HG02885 (cell line): ENCODE results near the gene PODNL1.
"Not testable (repeated sequence)": the region's sequence is repeated elsewhere in the genome, so short reads cannot be mapped to it uniquely, and the experiment has no call there.

Source experiments
- ATAC-seq: cut with Tn5 transposase; IDR thresholded peaks from one replicate; pipeline ENCODE4 v1.9.1; 2021; ENCODE audit warnings: mild to moderate bottlenecking; ENCODE audit not compliant: unreplicated experiment, poor library complexity

Gene PODNL1

DNA sequence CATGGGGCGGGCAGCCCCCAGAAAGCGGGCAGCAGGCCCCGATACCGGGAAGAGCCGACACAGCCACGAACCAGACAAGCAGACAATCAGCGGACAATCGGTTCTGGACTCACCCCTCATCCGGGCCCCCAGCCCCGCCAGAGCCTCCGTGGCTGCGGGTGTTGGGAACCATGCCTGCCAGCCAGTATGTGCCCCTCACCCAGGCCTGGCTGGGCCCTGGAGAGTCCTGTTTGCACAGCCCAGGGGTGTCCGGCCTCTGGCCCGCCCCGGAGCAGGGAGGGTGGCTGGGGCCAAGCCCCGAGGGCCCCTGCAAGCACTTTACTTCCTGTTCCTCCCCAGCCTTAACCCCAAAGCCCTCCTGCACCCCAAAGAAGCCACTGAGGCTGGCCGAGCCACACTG is 7.8 kb downstream of the PODNL1 start:
- ATAC-seq: no peak

DNA sequence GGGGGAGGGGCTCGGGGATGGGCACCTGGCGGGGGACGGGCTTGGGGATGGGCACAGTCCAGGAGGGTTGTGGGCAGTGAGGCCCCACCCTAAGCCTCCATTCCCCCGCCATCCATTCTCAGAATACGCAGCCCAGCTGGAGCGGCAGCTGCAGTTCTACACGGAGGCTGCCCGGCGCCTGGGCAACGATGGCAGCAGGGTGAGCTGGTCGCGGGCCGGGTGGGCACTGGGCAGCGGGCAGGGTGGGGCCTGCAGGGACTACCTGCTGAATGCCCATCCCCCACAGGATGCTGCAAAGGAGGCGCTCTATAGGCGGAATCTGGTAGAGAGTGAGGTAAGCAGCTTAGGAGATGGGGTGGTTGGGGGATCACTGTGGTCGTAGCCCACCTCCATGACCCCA is 8.3 kb downstream of the PODNL1 start:
- ATAC-seq: no peak

DNA sequence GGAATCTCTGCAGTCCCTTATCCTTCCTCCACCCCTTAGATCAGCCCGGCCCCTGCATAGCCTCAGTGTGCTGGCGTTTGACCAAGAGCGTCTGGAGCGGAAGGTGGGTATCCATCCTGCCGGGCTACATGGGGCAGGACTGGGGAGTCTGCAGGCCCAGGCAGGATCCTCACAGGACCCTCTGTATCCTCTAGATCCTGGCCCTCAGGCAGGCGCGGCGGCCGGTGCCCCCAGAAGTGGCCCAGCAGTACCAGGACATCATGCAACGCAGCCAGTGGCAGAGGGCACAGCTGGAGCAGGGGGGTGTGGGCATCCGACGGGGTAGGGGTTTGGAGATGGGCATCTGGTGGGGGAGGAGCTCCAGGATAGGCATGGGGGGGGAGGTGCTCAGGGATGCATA is 8.9 kb downstream of the PODNL1 start:
- no peak for ATAC-seq

DNA sequence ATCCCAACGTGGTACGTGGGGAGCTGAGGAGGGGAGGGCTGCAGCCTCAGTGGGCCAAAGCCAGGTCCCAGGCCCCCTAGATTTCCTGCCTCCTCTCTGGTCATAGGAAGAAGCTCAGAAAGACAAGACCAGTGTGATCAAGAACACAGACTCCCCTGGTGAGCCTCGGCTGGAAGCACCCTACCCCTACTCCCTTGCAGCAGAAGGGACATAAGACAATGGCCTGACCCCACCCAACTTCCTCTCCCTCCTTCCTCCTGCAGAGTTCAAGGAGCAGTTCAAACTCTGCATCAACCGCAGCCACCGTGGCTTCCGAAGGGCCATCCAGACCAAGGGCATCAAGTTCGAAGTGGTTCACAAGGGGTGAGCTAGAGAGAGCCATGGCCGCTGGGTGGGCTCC is 11.5 kb downstream of the PODNL1 start:
- ATAC-seq: no peak

DNA sequence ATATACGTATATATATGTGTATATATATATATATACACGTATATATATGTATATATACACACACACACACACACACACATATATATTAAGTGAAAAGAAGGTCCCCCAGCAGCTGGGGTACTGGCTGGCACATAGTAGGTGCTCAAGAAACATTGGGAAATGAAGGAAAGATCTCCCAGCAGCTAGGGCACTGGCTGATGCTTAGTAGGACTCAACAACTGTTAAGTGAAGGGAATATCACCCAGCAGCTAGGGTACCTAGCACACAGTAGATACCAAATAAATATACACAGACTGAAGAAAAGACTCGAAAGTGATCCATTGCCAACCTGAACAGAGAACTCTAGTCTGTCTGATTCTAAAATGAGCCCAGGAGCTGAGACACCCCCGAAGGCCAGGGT is 12.2 kb downstream of the PODNL1 start:
- no peak for ATAC-seq

DNA sequence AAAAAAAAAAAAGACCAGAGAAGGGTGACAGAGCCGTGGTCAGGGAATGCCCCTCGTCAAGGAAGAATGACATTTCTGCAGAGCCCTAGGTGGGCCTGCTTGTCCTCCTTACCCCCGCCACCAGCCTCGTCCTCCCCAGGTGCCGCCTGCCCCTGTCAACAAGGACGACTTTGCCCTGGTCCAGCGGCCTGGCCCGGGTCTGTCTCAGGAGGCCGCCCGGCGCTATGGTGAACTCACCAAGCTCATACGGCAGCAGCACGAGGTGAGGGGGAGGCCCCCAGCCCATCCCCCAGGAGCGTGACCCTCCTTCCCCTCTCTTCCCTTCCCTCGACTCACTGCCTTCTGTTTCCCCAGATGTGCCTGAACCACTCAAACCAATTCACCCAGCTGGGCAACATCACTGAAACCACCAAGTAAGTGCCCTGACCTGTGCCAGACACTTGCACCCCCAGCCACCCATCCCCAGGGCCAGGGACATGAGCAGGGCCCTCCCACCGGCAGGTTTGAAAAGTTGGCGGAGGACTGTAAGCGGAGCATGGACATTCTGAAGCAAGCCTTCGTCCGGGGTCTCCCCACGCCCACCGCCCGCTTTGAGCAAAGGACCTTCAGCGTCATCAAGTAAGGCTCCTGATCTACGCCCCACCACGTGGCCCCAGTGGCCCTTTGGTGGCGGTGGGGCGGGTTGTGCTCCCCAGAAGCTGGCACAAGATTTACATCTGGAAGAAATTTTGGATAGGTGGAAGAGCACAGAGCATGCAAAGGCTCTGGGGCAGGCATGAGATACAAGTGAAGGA is 14.8 kb downstream of the PODNL1 start:
- ATAC-seq: no peak

DNA sequence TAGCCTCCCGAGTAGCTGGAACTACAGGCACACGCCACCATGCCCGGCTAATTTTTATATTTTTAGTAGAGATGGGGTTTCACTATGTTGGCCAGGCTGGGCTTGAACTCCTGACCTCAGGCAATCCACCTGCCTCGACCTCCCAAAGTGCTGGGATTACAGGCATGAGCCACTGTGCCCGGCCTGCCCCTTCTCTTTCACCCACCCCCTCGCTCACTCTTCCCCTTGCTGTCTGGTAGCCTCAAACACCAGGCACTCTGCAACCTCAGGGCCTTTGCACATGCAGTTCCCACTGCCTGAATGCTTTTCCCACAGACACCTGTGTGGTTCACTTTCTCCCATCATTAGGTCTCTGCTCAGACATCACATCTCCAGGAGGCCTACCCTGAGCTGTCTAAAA is 16.1 kb downstream of the PODNL1 start:
- ATAC-seq: not testable (repeated sequence)

DNA sequence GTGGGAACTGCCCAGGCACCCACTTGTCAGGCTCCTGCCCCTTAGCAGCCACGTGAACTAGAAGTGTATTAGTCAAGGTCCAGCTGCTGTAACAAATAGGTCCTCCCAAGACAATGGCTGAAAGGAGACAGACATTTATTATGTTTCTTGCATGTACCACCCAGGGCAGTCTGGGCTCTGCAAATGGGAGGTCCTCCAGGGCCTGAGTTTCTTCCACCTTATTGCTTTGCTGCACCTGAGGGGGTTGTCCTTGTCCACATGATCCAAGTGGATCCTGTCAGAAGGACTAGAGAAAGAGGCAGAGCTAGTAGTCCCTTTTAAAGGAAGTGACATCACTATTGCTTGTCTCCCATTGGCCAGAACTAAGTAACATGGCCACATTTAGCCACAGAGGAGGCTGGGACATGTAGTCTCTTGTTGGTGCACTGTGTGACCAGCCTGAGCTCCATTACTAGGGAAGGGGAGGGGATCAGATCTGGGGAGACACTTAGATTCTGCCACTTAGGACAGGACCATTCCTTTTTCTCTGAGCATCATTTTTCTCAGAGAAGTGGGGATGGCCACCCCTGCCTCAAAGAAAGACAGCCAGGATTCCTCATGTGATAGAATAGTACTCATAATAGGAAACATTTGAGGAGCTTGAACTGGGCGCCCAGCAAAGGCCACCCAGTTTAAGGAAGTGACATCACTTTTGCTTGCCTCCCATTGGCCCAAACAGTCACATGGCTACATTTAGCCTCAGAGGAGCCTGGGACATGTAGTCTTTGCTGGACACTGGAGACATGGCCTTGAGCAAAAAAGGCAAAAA is 17.1 kb downstream of the PODNL1 start:
- no peak for ATAC-seq

DNA sequence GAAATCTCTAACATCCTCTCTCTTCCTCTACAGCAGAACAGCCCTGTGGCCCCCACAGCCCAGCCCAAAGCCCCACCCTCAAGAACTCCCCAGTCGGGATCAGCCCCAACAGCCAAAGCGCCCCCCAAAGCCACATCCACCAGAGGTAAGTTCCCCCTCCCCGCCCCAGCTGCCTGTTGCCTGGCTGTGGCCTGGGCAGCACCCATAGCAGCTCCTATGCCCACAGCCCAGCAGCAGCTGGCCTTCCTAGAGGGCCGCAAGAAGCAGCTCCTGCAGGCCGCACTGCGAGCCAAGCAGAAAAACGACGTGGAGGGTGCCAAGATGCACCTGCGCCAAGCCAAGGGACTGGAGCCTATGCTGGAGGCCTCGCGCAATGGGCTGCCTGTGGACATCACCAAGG is 17.7 kb downstream of the PODNL1 start:
- no peak for ATAC-seq

DNA sequence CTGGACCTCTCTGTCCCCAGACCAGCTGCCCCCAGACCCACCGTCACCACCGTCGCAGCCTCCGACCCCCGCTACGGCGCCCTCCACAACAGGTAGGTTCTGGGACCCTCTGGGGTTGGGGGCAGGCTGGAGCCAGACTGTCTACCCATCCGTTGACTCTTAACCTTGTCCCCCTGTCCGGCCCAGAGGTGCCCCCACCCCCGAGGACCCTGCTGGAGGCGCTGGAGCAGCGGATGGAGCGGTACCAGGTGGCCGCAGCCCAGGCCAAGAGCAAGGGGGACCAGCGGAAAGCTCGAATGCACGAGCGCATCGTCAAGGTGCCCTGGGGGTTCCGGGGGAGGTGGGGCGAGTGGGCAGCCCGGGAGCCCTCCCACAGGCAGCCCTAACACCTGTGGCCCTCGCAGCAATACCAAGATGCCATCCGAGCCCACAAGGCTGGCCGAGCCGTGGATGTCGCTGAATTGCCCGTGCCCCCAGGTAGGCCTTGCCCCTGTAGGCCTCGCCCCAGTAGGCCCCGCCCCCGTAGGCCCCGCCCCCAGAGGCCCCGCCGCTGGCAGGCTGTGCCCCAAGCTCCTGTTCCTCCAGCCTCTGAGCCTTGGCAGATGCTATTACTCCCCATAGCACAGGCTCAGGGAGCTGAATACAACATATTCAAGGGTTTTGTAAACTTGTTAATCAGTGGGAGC is 19.3 kb downstream of the PODNL1 start:
- ATAC-seq: no peak

DNA sequence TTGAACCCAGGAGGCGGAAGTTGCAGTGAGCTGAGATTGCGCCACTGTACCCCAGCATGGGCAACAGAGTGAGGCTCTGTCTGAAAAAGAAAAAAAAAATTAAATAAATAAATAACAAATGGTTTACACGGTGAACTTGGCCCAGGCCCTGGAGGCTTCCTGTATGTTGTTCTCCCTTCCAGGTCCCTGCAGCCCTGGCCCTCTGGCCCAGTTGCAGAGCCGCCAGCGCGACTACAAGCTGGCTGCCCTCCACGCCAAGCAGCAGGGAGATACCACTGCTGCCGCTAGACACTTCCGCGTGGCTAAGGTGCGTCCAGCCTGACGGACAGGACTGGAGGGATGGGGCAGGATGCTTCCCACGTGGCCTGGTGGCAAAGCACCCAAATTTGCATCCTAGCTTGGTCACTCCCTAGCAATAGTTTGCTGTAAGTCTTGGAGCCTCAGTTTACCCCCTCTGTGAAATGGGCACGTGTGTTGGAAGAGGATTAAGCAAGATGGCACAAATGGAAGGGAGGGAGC is 20.3 kb downstream of the PODNL1 start:
- no peak for ATAC-seq

DNA sequence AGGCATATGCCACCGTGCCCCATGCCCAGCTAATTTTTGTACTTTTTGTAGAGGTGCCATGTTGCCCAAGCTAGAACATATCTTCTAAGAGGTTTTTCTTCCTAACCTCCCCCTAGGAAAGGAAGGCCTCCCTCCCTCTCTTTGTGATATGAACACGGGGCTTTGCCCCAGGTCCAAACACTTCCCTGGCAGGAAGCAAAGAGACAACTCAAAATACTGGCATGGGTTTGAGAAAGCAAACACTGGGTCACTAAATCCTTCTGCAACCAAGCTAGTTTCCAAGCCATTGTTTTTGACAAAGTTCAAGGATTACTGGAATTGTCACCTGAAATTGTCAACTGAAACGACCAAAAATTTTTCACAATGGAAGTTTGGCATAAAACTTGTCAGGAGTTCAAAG is 23.4 kb downstream of the PODNL1 start:
- no peak for ATAC-seq

DNA sequence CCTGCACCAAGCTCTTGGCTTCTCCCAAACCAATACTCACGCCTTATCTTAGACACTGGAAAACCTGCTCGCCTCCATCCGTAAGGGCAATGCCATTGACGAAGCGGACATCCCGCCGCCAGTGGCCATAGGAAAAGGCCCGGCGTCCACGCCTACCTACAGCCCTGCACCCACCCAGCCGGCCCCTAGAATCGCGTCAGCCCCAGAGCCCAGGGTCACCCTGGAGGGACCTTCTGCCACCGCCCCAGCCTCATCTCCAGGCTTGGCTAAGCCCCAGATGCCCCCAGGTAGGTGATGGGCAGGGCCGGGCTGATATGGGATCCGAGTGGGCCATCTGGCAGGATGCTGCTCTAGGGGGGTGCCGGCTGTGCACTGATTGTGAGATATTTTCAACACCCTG is 24.9 kb downstream of the PODNL1 start:
- no peak for ATAC-seq

DNA sequence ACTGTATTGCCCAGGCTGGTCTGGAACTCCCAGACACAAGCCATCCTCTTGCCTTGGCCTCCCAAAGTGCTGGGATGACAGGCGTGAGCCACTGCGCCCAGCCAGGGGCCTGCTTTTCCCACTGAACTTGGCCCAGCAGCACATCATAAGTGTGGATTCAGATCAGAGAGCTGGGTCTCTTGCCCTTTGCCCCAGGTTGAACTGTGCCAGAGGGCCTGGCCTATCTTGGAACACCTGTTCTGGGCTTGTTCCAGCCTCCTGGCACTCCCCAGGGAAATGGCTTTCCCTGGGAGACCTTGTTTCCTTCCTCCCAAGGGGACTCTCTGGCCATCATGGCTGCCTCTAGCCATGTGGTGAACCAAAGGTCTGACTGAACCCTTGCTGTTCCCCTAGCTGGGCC is 28.8 kb downstream of the PODNL1 start:
- no peak for ATAC-seq

DNA sequence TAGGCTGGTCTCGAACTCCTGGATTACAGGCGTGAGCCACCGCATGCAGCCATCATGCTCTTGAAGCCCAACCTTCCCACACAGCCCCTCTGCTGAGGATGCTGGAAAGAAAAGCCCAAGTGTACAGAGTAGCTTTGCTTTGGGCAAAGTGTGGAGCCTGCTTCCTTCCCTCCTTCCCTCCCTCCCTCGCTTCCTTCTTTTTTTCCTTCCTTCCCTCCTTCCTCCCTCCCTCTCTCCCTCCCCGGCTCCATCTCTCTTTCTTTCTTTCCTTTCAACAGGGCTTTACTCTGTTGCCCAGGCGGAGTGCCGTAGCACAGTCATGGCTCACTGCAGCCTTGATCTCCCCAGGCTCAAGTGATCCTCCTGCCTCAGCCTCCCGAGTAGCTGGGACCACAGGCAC is 29.5 kb downstream of the PODNL1 start:
- no peak for ATAC-seq

DNA sequence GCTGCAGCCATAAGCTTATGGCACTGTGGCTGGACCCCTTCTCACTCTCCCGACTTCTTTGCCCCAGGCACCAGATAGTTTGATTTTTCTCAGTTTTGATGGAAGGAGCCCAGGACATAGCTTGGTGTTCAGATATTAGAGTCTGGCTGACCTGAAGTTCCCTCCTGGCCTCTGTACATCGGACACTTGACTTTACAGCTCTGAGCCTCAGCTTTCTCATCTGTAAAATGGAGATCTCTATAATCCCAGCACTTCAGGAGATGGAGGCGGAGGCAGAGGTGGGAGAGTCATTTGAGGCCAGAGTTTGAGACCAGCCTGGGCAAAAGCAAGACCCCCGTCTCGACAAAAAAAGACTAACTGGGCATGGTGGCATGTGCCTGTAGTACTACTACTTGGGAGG is 31.3 kb downstream of the PODNL1 start:
- ATAC-seq: no peak

DNA sequence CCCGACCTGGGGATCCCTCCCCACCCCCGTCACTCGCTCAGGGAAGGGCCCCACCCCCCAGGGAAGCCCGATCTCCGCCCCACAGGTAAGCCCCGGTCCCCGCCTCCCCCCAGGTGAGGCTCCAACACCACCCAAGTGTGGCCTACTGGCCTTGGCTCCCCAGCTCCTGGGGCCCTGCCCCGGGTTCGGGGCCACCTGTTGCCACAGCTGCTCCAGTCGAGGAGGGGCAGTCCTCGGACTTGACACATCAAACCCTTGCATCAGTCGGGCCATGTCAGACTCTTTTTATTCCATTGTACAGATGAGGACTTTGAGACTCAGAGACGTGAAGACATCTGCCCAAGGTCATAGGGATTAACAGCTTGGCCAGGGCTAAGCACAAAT is 31.7 kb downstream of the PODNL1 start:
- ATAC-seq: peak; percentile 23

DNA sequence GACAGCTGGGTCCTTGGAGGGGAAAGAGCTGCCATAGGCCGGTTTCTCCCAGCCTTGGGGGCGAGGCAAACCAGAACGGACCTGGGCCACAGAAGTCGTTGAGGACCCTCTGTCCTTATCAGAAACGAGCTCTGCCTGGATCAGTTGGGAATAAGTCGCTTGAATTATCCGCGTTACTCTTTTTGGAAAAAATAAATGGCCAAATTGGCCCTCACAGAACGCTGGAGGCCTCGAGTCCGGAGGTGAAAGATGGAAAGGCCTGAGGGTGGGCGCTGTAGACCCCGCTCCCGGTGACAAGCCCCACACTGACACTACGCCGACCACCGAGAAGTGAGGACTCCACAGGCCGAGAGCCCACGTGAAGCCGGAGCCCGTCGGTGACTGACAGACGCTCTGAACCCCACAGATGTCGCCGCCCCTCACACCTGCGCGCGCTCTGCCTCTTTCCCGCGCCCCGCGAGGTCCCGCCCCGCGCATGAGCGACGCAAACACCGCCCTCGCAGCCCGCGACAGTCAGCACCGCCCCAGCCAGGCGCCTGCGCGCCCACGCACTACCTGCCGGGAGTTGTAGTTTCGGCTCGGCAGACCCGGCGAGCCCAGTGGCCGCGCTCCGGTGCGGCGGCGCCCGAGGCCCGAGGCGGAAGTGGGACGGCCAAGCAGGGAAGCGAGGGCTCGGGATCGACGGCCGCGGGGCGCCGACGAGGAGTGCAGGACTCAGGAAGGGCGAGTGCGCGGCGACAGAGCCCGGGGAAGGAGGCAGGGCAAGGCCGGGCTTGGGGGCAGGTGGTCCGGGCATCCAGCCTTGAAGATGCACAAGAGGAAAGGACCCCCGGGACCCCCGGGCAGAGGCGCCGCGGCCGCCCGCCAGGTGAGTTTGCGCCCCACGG is 32.3 kb downstream of the PODNL1 start, which contains the start of the genes BRME1 and CC2D1A:
Gene BRME1 (minus strand): TSS at position 484 of the 887 bp plus-strand sequence. CDS start 1,225 bp downstream, outside the sequence.
Gene CC2D1A (plus strand): TSS at position 568 of the 887 bp plus-strand sequence. CDS start 241 bp downstream, at position 809.
- ATAC-seq: peak; percentile 92

DNA sequence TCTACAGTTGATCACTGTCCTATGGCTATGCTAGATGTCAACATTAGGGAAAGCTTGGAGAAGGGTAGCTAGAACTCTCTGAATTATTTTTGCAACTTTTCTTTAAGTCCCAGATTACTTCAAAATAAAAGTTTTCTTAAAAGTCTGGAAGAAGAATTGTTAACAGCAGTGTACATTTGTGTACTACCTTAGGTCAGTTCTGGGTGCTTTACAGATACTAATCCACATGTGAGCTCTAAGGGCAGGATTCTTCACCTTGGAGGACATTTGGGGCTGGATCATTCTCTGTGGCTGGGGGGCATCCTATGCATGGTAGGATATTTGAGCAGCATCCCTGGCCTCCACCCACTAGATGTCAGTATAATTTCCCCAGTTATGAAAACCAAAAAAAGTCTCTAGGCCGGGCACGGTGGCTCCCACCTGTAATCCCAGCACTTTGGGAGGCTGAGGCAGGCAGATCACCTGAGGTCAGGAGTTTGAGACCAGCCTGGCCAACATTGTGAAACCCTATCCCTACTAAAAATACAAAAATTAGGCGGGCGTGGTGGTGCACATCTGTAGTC is 35.1 kb downstream of the PODNL1 start:
- ATAC-seq: no peak
